ES-I3 (cell line): ENCODE data around the gene TDRD6.
"Not testable (repeated sequence)": the region's sequence is repeated elsewhere in the genome, so short reads cannot be mapped to it uniquely, and the experiment has no call there.

Experiments used
- H3K36me3 ChIP-seq: 2 replicates; pipeline ENCODE4 v1.6.1; 2013; ENCODE audit warnings: mild to moderate bottlenecking, low read length, control low read depth, moderate library complexity; ENCODE audit not compliant: insufficient read depth
- H3K4me1 ChIP-seq: 2 replicates; pipeline ENCODE4 v1.6.1; 2013; ENCODE audit warnings: mild to moderate bottlenecking, control low read depth, low read length; ENCODE audit not compliant: insufficient read depth
- H3K9ac ChIP-seq: 2 replicates; pipeline ENCODE4 v1.6.1; 2013; ENCODE audit warnings: low read depth, mild to moderate bottlenecking, low read length, moderate library complexity
- H3K9me3 ChIP-seq: 2 replicates; pipeline ENCODE4 v1.6.1; 2013; ENCODE audit warnings: mild to moderate bottlenecking, low read length, moderate library complexity; ENCODE audit not compliant: control insufficient read depth, insufficient read depth

TDRD6 gene

DNA sequence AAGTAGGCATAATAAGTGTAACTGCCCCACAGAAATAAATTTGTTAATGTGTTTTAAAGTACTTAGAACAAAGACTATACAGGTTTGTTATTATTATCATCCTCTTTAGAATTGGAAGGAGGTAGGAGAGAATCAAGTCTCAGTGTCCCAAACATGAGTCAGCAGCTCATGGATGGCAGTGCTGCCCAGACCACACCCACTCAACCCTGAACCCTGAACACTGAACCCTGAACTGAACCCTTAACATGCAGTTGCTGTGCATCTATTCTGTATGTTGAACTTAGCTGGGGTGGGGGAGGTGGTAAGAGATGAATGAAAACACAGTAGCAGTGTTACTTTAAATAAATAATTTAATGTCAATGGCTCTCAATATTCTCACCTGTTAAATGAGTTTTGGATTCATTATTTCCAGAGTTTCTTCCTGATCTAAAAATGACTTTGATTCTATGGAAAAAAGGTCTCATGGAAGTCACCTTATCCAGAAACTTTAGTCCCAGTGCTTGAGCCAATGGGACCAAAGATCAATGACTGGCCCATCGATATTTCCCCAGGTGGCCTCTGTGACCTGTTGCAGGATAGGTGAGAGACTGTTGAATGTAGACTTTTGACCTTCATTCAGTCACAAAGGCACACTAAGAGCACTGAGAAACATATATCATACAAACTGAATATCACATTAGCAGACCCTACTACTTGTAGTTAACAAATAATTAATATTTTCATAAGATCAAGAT, 55.9 kb downstream of the TDRD6 start:
- Histone ChIP-seq H3K9me3 (no peaks in the 10 kb centered on the region), H3K36me3 (no peaks in the 10 kb centered on the region), H3K9ac (no peak overlapping the region), H3K4me1 (peaks cover 8% of the 10 kb centered on the region)

DNA sequence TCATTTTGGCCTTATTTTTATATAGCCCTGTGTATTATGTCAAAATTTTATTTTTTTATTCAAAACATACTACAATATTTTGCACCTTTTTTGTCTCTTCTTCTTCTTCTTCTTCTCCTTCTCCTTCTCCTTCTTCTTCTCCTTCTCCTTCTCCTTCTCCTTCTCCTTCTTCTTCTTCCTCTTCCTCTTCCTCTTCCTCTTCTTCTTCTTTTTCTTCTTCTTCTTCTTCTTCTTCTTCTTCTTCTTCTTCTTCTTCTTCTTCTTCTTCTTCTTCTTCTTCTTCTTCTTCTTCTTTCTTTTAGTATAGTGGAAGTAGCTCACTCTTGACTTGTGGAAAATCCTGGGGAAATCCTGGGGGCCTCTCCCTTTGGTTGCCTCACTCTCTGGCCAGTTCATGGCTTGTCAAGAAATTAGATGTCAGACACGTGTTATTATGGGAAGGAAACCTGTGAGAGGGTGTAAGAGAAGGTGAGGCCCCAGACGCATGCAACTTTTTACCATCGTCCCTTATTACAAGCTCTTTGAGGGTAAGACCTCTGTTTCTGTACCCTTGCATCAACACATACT, 56.6 kb downstream of the TDRD6 start:
- H3K4me1 ChIP-seq: peaks cover 14% of the 10 kb centered on the region
- not testable (repeated sequence) for H3K9me3 ChIP-seq, H3K9ac ChIP-seq, H3K36me3 ChIP-seq

DNA sequence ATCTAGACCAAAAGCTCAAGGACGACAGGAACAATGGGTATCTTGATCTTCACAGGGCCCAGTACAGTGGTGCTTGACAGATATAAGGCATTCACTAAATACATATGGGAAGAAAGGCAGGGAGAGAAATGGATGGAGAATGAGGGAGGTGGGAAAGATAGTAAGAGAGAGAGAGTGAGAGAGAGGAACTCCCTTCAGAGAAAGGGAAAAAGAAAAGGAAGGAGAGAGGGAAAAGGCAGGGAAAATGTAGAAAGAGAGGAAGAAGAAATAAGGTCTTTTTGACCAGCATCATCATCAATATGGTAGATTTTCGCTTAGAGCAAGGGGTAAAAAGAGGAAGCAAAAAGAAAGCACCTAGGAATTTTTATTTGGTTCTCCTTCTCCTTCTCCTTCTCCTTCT, 58.3 kb downstream of the TDRD6 start:
- Histone ChIP-seq H3K9me3 (no peaks in the 10 kb centered on the region), H3K36me3 (no peaks in the 10 kb centered on the region), H3K4me1 (peaks cover 6% of the 10 kb centered on the region; the same call in 1 of the 2 replicates), H3K9ac (no peak overlapping the region)

DNA sequence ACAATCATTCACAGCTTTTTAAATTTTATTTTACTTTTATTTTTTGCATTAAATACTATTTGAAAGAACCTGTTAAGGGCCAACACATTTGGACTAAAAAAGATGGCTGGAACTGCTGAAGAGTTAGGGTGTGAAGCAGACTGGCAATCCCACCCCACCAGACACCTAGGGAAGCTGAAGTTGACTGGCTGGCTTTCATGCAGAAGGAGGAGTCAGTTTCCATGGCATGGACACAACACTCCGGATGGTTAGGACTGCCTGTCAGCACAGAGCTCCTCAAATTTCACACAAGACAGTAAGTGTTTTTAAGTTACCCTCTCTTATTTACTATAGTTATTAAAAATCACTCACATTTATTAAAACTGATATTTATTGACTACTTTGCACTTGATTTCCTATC, 59.0 kb downstream of the TDRD6 start, which contains the start of gene ANKRD66:
TSS of gene ANKRD66 (plus strand) at position 238 of the 400 bp plus-strand sequence. CDS start 5,016 bp downstream, outside the sequence.
- Histone ChIP-seq H3K4me1 (peaks cover 6% of the 10 kb centered on the region; the same call in 1 of the 2 replicates), H3K36me3 (no peaks in the 10 kb centered on the region), H3K9ac (no peak within 1 kb of the TSS), H3K9me3 (no peaks in the 10 kb centered on the region)

DNA sequence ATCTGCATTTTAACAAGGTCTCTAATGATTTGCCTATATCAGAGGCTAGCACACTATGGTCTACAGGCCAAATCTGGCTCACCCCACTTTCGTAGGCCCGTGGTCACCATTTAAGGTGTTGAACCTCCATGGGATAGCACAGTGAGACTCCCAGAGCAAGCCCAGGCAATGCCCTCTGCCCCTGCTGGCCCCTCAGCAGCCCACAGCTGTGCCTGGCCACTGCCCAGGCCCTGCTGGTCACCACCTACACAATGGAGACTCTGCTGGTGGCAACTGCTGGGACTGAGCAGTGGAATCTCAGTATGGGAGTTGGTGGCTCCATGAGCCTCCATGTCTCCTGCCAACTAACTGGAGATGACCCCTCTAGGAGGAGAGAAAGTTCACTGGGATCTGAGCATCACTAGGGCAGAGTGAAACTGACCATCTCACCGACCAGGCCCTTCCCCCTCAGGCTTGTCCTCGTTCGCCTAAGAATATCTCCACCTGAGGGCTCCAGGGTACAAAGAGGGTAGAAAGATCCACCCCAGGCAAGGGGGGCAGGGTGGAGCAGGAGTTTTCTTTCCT, 61.3 kb downstream of the TDRD6 start:
- Histone ChIP-seq H3K9ac (no peak overlapping the region), H3K4me1 (peaks cover 6% of the 10 kb centered on the region; the same call in 1 of the 2 replicates), H3K36me3 (no peaks in the 10 kb centered on the region), H3K9me3 (no peaks in the 10 kb centered on the region)

DNA sequence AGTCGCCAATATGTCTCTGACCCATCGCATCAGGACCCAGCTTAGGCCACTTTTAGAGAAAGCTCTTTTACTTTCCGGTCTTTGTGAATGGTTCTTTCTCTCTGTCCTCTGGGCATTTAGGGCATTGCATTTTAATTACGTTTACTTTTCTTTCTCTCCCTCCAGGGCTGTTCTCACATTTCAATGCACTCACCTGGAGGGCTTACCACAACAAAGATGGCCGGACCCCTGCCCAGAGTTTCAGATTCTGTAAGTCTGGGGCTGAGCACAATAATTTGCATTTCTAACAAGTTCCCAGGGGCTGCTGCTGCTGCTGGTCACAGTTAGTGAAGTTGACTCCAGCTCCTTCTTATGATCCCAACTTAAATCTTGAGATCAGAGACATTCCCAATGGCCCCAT, 62.0 kb downstream of the TDRD6 start:
- H3K4me1 ChIP-seq: peaks cover 6% of the 10 kb centered on the region; the same call in 1 of the 2 replicates
- H3K9ac ChIP-seq: no peak overlapping the region; the same call in 1 of the 2 replicates
- no peaks in the 10 kb centered on the region for H3K36me3 ChIP-seq
- H3K9me3 ChIP-seq: no peaks in the 10 kb centered on the region

DNA sequence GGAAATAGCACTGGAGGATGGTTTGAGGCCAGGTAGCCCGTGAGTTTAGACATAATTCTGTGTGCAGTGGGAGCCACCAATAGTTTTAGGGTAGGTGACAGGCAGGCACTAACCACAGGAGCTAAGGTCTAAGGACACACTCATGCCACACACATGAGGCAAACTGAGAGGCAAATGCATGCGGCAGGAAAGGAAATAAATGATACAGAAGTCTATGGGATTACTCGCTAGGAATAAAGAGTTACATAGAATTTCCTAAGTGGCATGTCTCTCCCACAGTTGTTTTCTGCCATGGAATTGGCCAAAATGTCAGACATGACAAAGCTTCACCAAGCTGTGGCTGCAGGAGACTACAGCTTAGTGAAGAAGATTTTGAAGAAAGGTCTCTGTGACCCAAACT, 64.0 kb downstream of the TDRD6 start:
- peaks cover 6% of the 10 kb centered on the region; the same call in 1 of the 2 replicates for H3K4me1 ChIP-seq
- no peak overlapping the region for H3K9ac ChIP-seq
- H3K36me3 ChIP-seq: no peaks in the 10 kb centered on the region
- no peaks in the 10 kb centered on the region for H3K9me3 ChIP-seq
